ENCODE results near the gene TPM2.

The TPM2 gene

DNA sequence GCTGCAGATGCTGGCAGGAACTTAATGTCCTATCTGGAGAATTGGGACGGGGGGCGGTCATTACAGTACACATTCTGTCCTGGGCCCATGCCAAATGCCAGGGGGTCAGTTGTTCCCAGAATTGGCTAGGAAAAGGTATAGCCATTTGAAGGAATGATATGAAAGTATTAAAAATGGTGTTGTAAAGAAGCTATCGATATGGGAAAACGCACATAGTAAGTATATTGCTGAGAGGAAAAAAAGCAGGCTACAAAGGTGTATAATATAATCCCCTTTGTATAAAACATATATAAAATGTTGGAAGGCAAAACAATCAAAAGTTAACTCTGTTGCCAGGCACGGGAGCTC lies 24.3 kb downstream of the TPM2 start:
- peak overlapping the region; percentile 66 for H3K4me3 ChIP-seq (ENCODE audit: low read depth, low read length)
- TF ChIP-seq, protein P1, sequence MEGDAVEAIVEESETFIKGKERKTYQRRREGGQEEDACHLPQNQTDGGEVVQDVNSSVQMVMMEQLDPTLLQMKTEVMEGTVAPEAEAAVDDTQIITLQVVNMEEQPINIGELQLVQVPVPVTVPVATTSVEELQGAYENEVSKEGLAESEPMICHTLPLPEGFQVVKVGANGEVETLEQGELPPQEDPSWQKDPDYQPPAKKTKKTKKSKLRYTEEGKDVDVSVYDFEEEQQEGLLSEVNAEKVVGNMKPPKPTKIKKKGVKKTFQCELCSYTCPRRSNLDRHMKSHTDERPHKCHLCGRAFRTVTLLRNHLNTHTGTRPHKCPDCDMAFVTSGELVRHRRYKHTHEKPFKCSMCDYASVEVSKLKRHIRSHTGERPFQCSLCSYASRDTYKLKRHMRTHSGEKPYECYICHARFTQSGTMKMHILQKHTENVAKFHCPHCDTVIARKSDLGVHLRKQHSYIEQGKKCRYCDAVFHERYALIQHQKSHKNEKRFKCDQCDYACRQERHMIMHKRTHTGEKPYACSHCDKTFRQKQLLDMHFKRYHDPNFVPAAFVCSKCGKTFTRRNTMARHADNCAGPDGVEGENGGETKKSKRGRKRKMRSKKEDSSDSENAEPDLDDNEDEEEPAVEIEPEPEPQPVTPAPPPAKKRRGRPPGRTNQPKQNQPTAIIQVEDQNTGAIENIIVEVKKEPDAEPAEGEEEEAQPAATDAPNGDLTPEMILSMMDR (IDR thresholded peaks at IDR 0.05; ENCODE audit: low read depth, low read length, missing control alignments): no peak
- H3K27ac ChIP-seq: no peak overlapping the region
- H3K36me3 ChIP-seq (replicated peaks): peaks cover 3% of the 10 kb centered on the region
- DNase-seq: no peak
- H3K27me3 ChIP-seq (replicated peaks): no peaks in the 10 kb centered on the region
- in situ Hi-C loops (cut with HindIII; ENCODE audit: low pct_ligation_motif_present, low sequenced_read_pairs): no loop called here

DNA sequence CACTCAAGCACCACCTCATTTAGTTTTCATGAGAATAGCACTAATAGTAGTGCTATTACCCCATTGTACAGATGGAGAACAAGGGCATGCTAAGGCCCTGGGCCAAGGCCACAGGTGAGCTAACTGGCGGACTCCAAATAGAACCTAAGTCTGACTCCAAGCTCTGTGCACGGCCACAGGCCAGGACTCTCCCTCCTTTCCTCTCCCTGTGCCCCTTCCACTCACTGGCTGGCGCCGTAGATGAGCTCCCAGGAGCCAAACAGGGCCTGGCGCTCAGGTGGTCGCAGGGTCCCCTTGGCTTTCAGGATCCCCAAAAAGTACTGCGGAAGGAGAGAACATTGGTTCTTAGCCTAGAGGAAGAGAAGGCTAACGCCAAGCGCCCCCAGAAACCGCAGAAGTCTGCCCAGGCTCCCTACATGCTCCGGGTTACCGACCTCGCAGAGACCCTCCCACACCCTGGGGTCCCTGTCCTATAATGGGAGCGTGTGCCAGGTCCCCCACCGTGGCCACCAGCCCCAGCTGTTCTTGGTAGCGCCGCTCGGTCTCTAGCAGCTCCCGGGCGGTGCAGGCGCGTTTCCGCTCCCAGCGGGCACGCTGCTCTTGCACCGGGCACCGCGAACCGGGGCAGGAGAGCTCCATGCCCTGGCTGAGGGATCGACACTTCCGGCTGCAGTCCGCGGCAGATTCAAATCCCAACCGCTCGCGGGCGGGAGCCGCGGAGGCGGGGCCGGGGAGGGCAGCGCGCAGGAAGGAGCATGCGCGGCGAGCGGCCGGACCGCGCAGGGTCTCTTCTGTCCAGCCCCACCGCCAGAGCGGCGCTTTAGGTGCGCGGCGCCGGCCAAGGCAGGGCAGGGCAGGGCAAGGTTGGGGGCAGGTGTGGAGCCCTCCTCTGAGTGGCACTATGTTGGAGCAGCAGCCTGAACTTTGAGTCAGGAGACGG lies 24.9 kb downstream of the TPM2 start, which contains the start of gene ARHGEF39:
Gene ARHGEF39 (minus strand): TSS at position 665 of the 940 bp plus-strand sequence. CDS start 26 bp downstream, at position 639.
- H3K27ac ChIP-seq: no peak within 1 kb of the TSS
- peaks cover 7% of the 10 kb centered on the region for H3K36me3 ChIP-seq (replicated peaks)
- DNase-seq: peak; percentile 53
- in situ Hi-C loops (cut with HindIII; ENCODE audit: low pct_ligation_motif_present, low sequenced_read_pairs): no loop called here
- H3K4me3 ChIP-seq (ENCODE audit: low read depth, low read length): peak within 1 kb of the TSS; percentile 66
- TF ChIP-seq, protein P1 (IDR thresholded peaks at IDR 0.05; ENCODE audit: low read depth, low read length, missing control alignments): peak; percentile 33
- H3K27me3 ChIP-seq (replicated peaks): no peaks in the 10 kb centered on the region

GRCh38 chr9:35662437-35662836 lies 27.3 kb downstream of the TPM2 start:
- TF ChIP-seq, protein P1 (IDR thresholded peaks at IDR 0.05; ENCODE audit: low read depth, low read length, missing control alignments): no peak
- no peak for DNase-seq
- Histone ChIP-seq H3K27me3 (replicated peaks) (no peaks in the 10 kb centered on the region), H3K4me3 (ENCODE audit: low read depth, low read length) (no peak overlapping the region), H3K36me3 (replicated peaks) (peaks cover 7% of the 10 kb centered on the region), H3K27ac (no peak overlapping the region)
- in situ Hi-C loops (cut with HindIII; ENCODE audit: low pct_ligation_motif_present, low sequenced_read_pairs): no loop called here

- peaks cover 7% of the 10 kb centered on the region for H3K36me3 ChIP-seq (replicated peaks)
- H3K4me3 ChIP-seq (ENCODE audit: low read depth, low read length): no peak overlapping the region
- TF ChIP-seq, protein P1 (IDR thresholded peaks at IDR 0.05; ENCODE audit: low read depth, low read length, missing control alignments): no peak
- DNase-seq: no peak
- in situ Hi-C loops (cut with HindIII; ENCODE audit: low pct_ligation_motif_present, low sequenced_read_pairs): no loop called here
- H3K27ac ChIP-seq: no peak overlapping the region
- H3K27me3 ChIP-seq (replicated peaks): no peaks in the 10 kb centered on the region
Measured at GRCh38 chr9:35661756-35662350, 27.9 kb downstream of the TPM2 start.

DNA sequence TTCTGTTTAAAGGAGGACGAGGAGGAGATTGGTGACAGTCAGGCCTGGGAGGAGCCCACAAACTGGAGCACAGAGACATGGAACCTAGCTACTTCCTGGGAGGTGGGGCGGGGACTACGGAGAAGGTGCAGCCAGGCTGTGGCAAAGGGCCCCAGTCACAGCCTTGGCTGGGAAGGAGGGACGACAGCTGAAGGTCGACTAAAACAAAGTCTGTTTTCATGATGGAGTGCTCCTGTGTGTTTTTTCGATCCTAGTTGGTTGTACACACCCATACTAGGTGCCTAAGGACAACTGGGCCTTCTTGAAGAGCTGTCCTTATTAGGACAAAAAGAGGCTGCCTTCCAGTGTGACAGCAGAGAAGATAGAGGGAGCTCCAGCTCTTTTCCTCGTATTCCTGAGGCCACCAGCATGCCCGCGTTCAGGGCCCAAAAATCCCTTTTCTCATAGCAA lies 28.7 kb downstream of the TPM2 start:
- Histone ChIP-seq H3K27me3 (replicated peaks) (no peaks in the 10 kb centered on the region), H3K36me3 (replicated peaks) (peaks cover 7% of the 10 kb centered on the region), H3K4me3 (ENCODE audit: low read depth, low read length) (no peak overlapping the region), H3K27ac (no peak overlapping the region)
- in situ Hi-C loops (cut with HindIII; ENCODE audit: low pct_ligation_motif_present, low sequenced_read_pairs): no loop called here
- peak; percentile 34 for DNase-seq
- TF ChIP-seq, protein P1 (IDR thresholded peaks at IDR 0.05; ENCODE audit: low read depth, low read length, missing control alignments): peak; percentile 66
